Activated T-helper 2 cell treated with anti-CD3 and anti-CD28 coated beads, Interferon-gamma antibody, Interleukin-2, Interleukin-4, amounts not matched to agents 10 μg/mL and 5 μg/mL and 100 μg/mL, durations not matched to agents 14 hours and 24 hours and 36 hours (primary cell): ENCODE measurements around the gene CD160. TPM values are rescaled to one million over a fixed set of nuclear protein-coding genes. Genes with fewer than 3 reads are reported as not detected.
"Not testable (repeated sequence)": the region's sequence is repeated elsewhere in the genome, so short reads cannot be mapped to it uniquely, and the experiment has no call there.

Experiments used
- DNase-seq: peaks from one replicate; pipeline ENCODE4 v3.0.0; 2021; ENCODE audit warnings: low spot score
- H3K27ac Mint-ChIP-seq: one replicate; pipeline ENCODE4 v1.8.0; 2021; ENCODE audit warnings: mixed read lengths
- H3K27me3 Mint-ChIP-seq: one replicate; pipeline ENCODE4 v1.8.0; 2021; ENCODE audit warnings: low read depth, mixed read lengths
- H3K36me3 Mint-ChIP-seq: one replicate; pipeline ENCODE4 v1.8.0; 2021; ENCODE audit warnings: low read depth, mixed read lengths
- H3K4me1 Mint-ChIP-seq: one replicate; pipeline ENCODE4 v1.8.0; 2021; ENCODE audit warnings: low read depth, mixed read lengths
- H3K4me3 Mint-ChIP-seq: one replicate; pipeline ENCODE4 v1.8.0; 2021; ENCODE audit warnings: low read depth, mild to moderate bottlenecking, moderate library complexity, mixed read lengths
- H3K9me3 Mint-ChIP-seq: one replicate; pipeline ENCODE4 v1.8.0; 2021; ENCODE audit warnings: mixed read lengths
- intact Hi-C: fragments of 100-400 bp; cut with micrococcal nuclease; formaldehyde crosslinking; loops from one replicate; pipeline ENCODE4 v1.15.1; 2023
- total RNA-seq: library from RNA; stranded (reverse); gene quantifications from 2 replicates; pipeline ENCODE4 v1.2.3, GENCODE V29; 2022

CD160 gene
- total RNA-seq, 1 donor from 2014 or later: not detected

DNA sequence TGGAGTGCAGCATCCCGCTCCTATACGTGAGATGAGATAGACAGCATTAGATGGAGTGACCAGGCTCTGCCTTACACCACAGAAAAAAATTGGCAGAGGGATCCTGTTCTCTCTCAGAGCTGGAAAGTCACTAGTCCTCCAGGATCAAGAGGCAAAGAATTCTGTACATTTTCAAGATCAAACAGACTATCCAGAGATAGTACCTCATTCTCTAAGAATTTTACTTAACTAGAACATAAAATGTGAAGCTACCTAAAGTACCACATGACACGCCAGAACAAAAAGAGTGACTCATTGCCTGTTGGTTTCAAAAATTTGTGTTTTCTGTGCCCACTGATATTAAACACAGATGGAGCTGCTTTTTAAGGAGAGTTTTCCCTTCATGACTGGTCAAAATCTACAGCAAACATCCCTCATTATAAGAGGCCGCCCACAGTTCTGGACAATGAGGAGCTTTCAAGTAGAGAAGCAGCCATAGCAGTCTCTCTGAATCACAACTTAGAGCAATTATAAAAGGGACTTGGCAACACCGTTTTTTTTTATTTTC is 32.3 kb downstream of the CD160 start:
- peaks cover 38% of the 10 kb centered on the region for H3K36me3 Mint-ChIP-seq
- DNase-seq: no peak
- intact Hi-C loops: no loop called here
- peaks cover 8% of the 10 kb centered on the region for H3K4me1 Mint-ChIP-seq
- no peaks in the 10 kb centered on the region for H3K27me3 Mint-ChIP-seq
- no peak overlapping the region for H3K27ac Mint-ChIP-seq
- no peak overlapping the region for H3K4me3 Mint-ChIP-seq
- no peaks in the 10 kb centered on the region for H3K9me3 Mint-ChIP-seq

DNA sequence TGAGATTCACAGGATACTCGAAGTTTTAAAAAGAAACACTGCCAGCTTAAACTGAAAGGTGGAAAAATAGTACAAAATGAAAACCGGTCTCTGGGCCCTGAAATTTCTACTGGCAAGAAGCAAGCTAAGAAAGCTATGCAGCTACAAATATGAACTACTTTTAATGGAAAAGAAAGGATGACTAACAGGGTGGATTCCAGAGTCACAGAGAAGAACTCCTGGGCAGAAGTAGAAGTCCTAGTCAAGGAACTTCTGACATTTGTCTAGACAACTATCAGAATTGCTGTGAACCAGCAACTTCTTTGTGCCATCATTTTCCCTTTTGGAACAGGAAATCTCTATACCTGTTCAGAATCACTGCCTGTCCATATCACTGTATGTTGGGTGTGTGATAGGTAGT is 38.1 kb downstream of the CD160 start:
- Mint-ChIP-seq H3K4me1 (peaks cover 4% of the 10 kb centered on the region), H3K27me3 (no peaks in the 10 kb centered on the region), H3K36me3 (peaks cover 49% of the 10 kb centered on the region), H3K27ac (no peak overlapping the region), H3K9me3 (peaks cover 17% of the 10 kb centered on the region), H3K4me3 (no peak overlapping the region)
- intact Hi-C loops: no loop called here
- DNase-seq: no peak

DNA sequence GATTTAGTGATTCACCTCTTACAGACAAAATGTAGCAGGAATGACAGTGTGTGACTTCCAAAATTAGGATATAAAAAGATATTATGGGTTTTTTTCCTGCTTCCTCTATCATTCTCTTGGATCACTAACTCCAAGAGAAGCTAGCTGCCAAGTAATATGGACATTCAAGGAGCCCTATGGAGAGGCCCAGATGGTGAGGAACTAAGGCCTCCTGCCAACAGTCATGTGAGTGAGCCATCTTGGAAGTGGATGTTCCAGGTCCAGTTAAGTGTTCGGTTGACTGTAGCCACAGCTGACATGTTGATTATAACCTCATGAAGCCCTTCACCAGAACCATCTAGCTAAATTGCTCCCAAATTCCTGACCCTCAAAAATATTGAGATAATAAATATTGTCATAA is 38.8 kb downstream of the CD160 start:
- H3K36me3 Mint-ChIP-seq: peaks cover 56% of the 10 kb centered on the region
- no peaks in the 10 kb centered on the region for H3K27me3 Mint-ChIP-seq
- intact Hi-C loops: no loop called here

DNA sequence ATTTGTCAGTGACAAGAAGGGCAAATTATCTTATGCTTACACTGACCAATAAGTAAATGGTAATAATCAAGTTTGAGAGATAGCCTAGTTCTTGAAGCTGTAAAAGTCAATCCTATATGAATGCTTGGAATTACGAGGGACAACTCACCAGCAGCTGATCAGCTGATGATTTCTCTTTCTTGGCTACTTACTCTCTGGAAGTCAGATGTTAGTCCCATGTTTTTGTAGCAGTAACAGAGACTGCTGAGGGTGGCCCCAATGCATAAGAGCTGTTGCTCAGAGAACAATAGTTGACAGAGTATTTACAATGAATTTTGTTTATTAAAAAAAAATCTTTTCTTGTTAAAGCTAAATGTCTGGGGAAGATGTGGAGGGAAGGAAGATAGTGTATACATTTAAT is 39.3 kb downstream of the CD160 start:
- peaks cover 56% of the 10 kb centered on the region for H3K36me3 Mint-ChIP-seq
- H3K27me3 Mint-ChIP-seq: no peaks in the 10 kb centered on the region
- no peak overlapping the region for H3K4me3 Mint-ChIP-seq
- intact Hi-C loops: no loop called here
- H3K4me1 Mint-ChIP-seq: peaks cover 4% of the 10 kb centered on the region
- no peak for DNase-seq
- H3K27ac Mint-ChIP-seq: no peak overlapping the region
- H3K9me3 Mint-ChIP-seq: peaks cover 17% of the 10 kb centered on the region

More for the DNA sequence above, 38.8 kb downstream of the CD160 start:
- no peak for DNase-seq
- H3K9me3 Mint-ChIP-seq: peaks cover 17% of the 10 kb centered on the region
- H3K4me3 Mint-ChIP-seq: no peak overlapping the region
- peaks cover 4% of the 10 kb centered on the region for H3K4me1 Mint-ChIP-seq
- H3K27ac Mint-ChIP-seq: no peak overlapping the region

DNA sequence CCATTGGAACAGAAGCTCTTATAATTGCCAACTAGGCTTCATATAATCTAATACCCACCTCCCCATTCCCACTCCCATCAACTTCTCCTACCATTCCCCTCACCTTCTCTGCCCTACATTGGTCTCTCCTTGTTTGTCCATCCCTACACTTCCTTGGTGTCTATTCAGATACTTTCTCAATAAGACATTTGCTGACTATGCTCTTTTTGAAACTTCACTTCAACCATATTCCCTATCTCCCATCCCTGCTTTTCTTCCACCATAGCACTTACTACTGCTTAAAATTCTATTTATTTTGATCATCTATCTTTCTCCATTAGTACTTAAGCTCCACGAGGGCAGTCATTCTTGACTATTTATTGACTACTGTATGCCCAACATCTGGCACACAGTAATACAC is 40.4 kb downstream of the CD160 start:
- Mint-ChIP-seq H3K36me3 (peaks cover 58% of the 10 kb centered on the region), H3K27ac (no peak overlapping the region), H3K27me3 (no peaks in the 10 kb centered on the region), H3K4me3 (no peak overlapping the region), H3K9me3 (peaks cover 17% of the 10 kb centered on the region), H3K4me1 (peaks cover 4% of the 10 kb centered on the region)
- DNase-seq: no peak
- intact Hi-C loops: no loop called here

DNA sequence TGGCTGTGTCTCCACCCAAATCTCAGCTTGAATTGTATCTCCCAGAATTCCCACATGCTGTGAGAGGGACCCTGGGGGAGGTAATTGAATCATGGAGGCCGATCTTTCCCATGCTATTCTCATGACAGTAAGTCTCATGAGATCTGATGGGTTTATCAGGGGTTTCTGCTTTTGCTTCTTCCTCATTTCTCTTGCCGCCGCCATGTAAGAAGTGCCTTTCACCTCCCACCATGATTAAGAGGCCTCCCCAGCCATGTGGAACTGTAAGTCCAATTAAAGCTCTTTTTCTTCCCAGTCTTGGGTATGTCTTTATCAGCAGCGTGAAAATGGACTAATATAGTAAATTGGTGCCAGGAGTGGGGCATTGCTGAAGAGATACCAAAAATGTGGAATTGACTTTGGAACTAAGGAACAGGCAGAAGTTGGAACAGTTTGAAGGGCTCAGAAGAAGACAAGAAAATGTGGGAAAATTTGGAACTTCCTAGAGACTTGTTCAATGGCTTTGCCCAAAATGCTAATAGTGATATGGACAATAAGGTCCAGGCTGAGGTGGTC is 41.2 kb downstream of the CD160 start:
- H3K27me3 Mint-ChIP-seq, H3K27ac Mint-ChIP-seq, H3K4me3 Mint-ChIP-seq, intact Hi-C loops, DNase-seq, H3K4me1 Mint-ChIP-seq: not testable (repeated sequence)
- peaks cover 59% of the 10 kb centered on the region for H3K36me3 Mint-ChIP-seq
- peaks cover 17% of the 10 kb centered on the region for H3K9me3 Mint-ChIP-seq

DNA sequence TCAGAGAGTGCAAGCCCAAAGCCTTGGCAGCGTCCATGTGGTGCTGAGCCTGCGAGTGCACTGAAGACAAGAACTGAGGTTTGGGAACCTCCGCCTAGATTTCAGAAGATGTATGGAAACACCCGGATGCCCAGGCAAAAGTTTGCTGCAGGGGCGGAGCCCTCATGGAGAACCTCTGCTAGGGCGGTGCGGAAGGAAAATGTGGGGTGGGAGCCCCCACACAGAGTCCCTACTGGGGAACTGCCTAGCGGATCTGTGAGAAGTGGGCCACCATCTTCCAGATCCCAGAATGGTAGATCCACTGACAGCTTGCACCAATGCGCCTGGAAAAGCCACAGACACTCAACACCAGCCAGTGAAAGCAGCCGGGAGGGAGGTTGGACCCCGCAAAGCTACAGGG is 42.2 kb downstream of the CD160 start:
- Mint-ChIP-seq H3K9me3 (peaks cover 17% of the 10 kb centered on the region), H3K36me3 (peaks cover 58% of the 10 kb centered on the region)
- H3K27ac Mint-ChIP-seq, H3K4me3 Mint-ChIP-seq, DNase-seq, intact Hi-C loops, H3K27me3 Mint-ChIP-seq, H3K4me1 Mint-ChIP-seq: not testable (repeated sequence)

DNA sequence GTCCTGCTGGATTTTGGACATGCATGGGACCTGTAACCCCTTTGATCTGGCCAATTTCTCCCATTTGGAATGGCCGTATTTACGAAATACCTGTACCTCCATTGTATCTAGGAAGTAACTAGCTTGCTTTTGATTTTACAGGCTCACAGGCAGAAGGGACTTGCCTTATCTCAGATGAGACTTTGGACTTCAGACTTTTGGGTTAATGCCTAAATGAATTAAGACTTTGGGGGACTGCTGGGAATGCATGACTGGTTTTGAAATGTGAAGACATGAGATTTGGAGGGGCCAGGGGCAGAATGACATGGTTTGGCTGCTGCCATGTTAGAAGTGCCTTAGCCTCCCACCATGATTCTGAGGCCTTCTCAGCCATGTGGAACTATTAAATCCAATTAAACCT is 42.7 kb downstream of the CD160 start:
- Mint-ChIP-seq H3K36me3 (peaks cover 57% of the 10 kb centered on the region), H3K9me3 (peaks cover 17% of the 10 kb centered on the region)
- H3K27me3 Mint-ChIP-seq, H3K4me1 Mint-ChIP-seq, H3K4me3 Mint-ChIP-seq, DNase-seq, H3K27ac Mint-ChIP-seq, intact Hi-C loops: not testable (repeated sequence)

DNA sequence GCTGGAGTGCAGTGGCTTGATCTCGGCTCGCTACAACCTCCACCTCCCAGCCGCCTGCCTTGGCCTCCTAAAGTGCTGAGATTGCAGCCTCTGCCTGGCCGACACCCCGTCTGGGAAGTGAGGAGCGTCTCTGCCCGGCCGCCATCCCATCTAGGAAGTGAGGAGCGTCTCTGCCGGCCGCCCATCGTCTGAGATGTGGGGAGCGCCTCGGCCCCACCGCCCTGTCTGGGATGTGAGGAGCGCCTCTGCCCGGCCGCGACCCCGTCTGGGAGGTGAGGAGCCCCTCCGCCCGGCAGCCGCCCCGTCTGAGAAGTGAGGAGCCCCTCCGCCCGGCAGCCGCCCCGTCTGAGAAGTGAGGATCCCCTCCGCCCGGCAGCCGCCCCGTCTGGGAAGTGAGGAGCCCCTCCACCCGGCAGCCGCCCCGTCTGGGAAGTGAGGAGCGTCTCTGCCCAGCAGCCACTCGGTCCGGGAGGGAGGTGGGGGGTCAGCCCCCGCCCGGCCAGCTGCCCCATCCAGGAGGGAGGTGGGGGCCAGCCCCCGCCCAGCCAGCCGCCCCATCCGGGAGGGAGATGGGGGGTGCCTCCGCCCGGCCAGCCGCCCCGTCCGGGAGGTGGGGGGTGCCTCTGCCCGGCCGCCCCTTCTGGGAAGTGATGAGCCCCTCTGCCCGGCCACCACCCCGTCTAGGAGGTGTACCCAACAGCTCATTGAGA is 45.1 kb downstream of the CD160 start:
- H3K4me1 Mint-ChIP-seq, intact Hi-C loops, H3K27ac Mint-ChIP-seq, H3K4me3 Mint-ChIP-seq, H3K27me3 Mint-ChIP-seq, DNase-seq: not testable (repeated sequence)
- Mint-ChIP-seq H3K36me3 (peaks cover 57% of the 10 kb centered on the region), H3K9me3 (peaks cover 17% of the 10 kb centered on the region)

DNA sequence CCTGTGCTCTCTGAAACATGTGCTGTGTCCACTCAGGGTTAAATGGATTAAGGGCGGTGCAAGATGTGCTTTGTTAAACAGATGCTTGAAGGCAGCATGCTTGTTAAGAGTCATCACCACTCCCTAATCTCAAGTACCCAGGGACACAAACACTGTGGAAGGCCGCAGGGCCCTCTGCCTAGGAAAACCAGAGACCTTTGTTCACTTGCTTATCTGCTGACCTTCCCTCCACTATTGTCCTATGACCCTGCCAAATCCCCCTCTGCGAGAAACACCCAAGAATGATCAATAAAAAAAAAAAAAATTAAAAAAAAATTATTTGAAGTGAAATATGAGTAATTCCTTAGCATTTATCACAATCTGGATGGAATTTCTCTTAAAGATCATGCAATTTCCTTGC is 45.8 kb downstream of the CD160 start:
- H3K36me3 Mint-ChIP-seq: peaks cover 54% of the 10 kb centered on the region
- H3K4me1 Mint-ChIP-seq, H3K27ac Mint-ChIP-seq, DNase-seq, intact Hi-C loops, H3K4me3 Mint-ChIP-seq, H3K27me3 Mint-ChIP-seq: not testable (repeated sequence)
- peaks cover 17% of the 10 kb centered on the region for H3K9me3 Mint-ChIP-seq

DNA sequence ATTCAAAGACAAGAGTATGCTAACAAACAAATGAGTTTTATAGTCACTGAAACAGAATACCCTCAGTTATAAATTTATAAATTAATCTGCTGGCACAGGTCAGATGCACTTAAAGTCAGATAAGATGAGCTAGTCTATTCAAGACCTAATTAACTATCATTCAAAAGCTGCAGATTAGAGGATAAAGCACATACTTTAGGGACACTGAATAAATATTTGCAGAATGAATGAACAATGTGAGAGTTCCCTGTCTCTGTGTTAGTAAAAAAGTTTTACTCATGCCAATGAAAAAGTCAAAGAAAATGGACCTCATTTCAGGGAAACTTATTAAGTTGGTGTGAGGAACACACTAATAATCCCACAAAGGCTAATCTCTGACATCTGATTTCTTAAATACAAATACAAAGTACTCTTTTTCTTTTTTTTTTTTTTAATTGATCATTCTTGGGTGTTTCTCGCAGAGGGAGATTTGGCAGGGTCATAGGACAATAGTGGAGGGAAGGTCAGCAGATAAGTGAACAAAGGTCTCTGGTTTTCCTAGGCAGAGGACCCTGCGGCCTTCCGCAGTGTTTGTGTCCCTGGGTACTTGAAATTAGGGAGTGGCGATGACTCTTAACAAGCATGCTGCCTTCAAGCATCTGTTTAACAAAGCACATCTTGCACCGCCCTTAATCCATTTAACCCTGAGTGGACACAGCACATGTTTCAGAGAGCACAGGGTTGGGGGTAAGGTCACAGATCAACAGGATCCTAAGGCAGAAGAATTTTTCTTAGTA is 46.5 kb downstream of the CD160 start:
- intact Hi-C loops, H3K27ac Mint-ChIP-seq, H3K4me1 Mint-ChIP-seq, H3K27me3 Mint-ChIP-seq, H3K4me3 Mint-ChIP-seq, DNase-seq: not testable (repeated sequence)
- H3K9me3 Mint-ChIP-seq: peaks cover 12% of the 10 kb centered on the region
- H3K36me3 Mint-ChIP-seq: peaks cover 50% of the 10 kb centered on the region

DNA sequence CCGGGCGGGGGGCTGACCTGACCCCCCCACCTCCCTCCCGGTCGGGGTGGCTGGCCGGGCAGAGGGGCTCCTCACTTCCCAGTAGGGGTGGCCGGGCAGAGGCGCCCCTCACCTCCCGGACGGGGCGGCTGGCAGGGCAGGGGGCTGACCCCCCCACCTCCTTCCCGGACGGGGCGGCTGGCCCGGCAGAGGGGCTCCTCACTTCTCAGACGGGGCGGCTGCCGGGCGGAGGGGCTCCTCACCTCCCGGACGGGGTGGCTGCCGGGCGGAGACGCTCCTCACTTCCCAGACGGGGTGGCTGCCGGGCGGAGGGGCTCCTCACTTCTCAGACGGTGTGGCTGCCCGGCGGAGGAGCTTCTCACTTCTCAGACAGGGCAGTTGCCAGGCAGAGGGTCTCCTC is 47.6 kb downstream of the CD160 start:
- H3K9me3 Mint-ChIP-seq, H3K27ac Mint-ChIP-seq, H3K4me3 Mint-ChIP-seq, DNase-seq, H3K27me3 Mint-ChIP-seq, intact Hi-C loops, H3K4me1 Mint-ChIP-seq: not testable (repeated sequence)
- H3K36me3 Mint-ChIP-seq: peaks cover 46% of the 10 kb centered on the region

DNA sequence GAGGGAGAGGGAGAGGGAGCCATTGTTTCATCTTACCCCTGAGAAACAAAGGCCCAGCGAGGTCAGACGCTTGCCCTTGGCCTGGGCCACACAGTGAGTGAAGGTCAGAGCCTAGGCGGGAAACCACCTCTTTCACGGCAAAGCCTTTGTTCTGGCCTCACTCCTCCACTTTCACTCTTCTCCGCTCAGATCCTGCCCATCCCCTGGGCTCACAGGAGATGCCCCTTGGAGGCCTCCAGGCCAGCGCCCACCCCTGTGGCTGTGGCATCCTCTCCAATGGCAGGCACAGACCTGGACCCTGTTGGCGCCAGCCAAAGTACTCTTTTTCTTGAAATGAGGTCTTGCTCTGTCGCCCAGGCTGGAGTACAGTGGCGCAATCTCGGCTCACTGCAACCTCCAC is 48.7 kb downstream of the CD160 start:
- H3K27me3 Mint-ChIP-seq, H3K4me3 Mint-ChIP-seq, H3K4me1 Mint-ChIP-seq, DNase-seq, intact Hi-C loops, H3K27ac Mint-ChIP-seq, H3K9me3 Mint-ChIP-seq: not testable (repeated sequence)
- H3K36me3 Mint-ChIP-seq: peaks cover 43% of the 10 kb centered on the region
